Gastroesophageal sphincter (tissue), 4 donors: ENCODE data around the gene SGMS1. TPM values are rescaled to one million over a fixed set of nuclear protein-coding genes. Genes with fewer than 3 reads are reported as not detected.

Source experiments
- ATAC-seq: fragments of 150-250 bp; one replicate; pipeline ENCODE4 v1.9.1; 2016; ENCODE audit warnings: mild to moderate bottlenecking, moderate library complexity
- H3K27ac ChIP-seq, 4 donors: fragments of 200-600 bp; sonication (generic) in 3 of 4; 1 replicate in 3 of 4; 2 replicates in 1 of 4; pipeline ENCODE4 v1.5.1; 2016 to 2019
- H3K27me3 ChIP-seq: fragments of 200-600 bp; sonication (generic); one replicate; pipeline ENCODE4 v1.5.1; 2019
- H3K36me3 ChIP-seq, 2 donors: fragments of 200-600 bp; sonication (generic); one replicate each; pipeline ENCODE4 v1.5.1; 2019; ENCODE audit warnings: control low read depth in 1 of 2
- H3K4me1 ChIP-seq, 3 donors: fragments of 200-600 bp; sonication (generic); 1 replicate in 2 of 3; 2 replicates in 1 of 3; pipeline ENCODE4 v1.5.1; 2016 to 2019; ENCODE audit warnings: control low read depth in 2 of 3
- H3K4me3 ChIP-seq, 2 donors: fragments of 200-600 bp; sonication (generic); one replicate each; pipeline ENCODE4 v1.5.1; 2019; ENCODE audit warnings: mild to moderate bottlenecking in 1 of 2, moderate library complexity in 1 of 2
- H3K9me3 ChIP-seq, 3 donors: fragments of 200-600 bp; sonication (generic); one replicate each; pipeline ENCODE4 v1.5.1; 2017 to 2019; ENCODE audit warnings: control low read depth in 2 of 3
- CTCF ChIP-seq, 4 experiments: fragments of 200-600 bp in 2 of 4; fragments of 450-650 bp in 2 of 4; sonication (generic) in 1 of 4; IDR thresholded peaks; one replicate each; pipeline ENCODE4 v1.5.1; 2017 to 2019; ENCODE audit warnings: antibody characterized with exemption in 4 of 4, mild to moderate bottlenecking in 2 of 4, moderate library complexity in 2 of 4
- EP300 ChIP-seq: sonication (generic); formaldehyde crosslinking; IDR thresholded peaks from one replicate; pipeline ENCODE4 v1.6.1; 2017; ENCODE audit warnings: antibody characterized with exemption, mild to moderate bottlenecking
- POLR2A ChIP-seq, 2 donors: fragments of 450-650 bp; IDR thresholded peaks; one replicate each; pipeline ENCODE4 v1.6.1; 2017; ENCODE audit warnings: antibody characterized with exemption in 2 of 2, mild to moderate bottlenecking in 2 of 2, moderate library complexity in 1 of 2
- POLR2AphosphoS5 ChIP-seq: sonication (generic); formaldehyde crosslinking; IDR thresholded peaks from one replicate; pipeline ENCODE4 v1.6.1; 2017; ENCODE audit warnings: antibody characterized with exemption
- WGBS, 2 donors: methylation state at CpG; one replicate each; pipeline ENCODE4 v1.1.5; 2018; ENCODE audit warnings: low coverage in 1 of 2; 5-methylcytosine and 5-hydroxymethylcytosine counted together
- total RNA-seq, 4 donors: library from RNA; depleted of rRNA; stranded (reverse); fragments of >200 nt; gene quantifications; one replicate each; pipeline ENCODE4 v1.1.0, GENCODE V29; 2016

The SGMS1 gene
- total RNA-seq, 4 donors from 2014 or later = 57.7 to 116 (median 66.1) TPM

GRCh38 chr10:50326172-50326555 lies 297.6 kb downstream of the SGMS1 start:
- Histone ChIP-seq H3K36me3 (no peaks in the 10 kb centered on the region), H3K4me1 (peaks cover 18 to 56% (median 20%) of the 10 kb centered on the region in 3 donors), H3K9me3 (no peaks in the 10 kb centered on the region), H3K27ac (peak overlapping the region; percentile 14 to 73 (median 58)), H3K4me3 (no peak overlapping the region), H3K27me3 (no peaks in the 10 kb centered on the region)
- TF ChIP-seq POLR2AphosphoS5 = no peak
- no peak for TF ChIP-seq POLR2A (IDR thresholded peaks at IDR 0.05)
- TF ChIP-seq EP300 = no peak
- no peak for TF ChIP-seq CTCF (IDR thresholded peaks at IDR 0.05)
- no peak for ATAC-seq

- Histone ChIP-seq H3K27me3 (no peaks in the 10 kb centered on the region), H3K4me3 (no peak overlapping the region), H3K36me3 (no peaks in the 10 kb centered on the region), H3K4me1 (peaks cover 18 to 56% (median 20%) of the 10 kb centered on the region in 3 donors), H3K27ac (peak overlapping the region; percentile 14 to 73 (median 61)), H3K9me3 (no peaks in the 10 kb centered on the region)
- TF ChIP-seq POLR2A (IDR thresholded peaks at IDR 0.05) (no peak), EP300 (no peak), CTCF (IDR thresholded peaks at IDR 0.05) (no peak), POLR2AphosphoS5 (peak; percentile 81)
- WGBS, 2 donors = 19 to 46% methylated on average over 4 to 5 of the region's 6 CpGs
- ATAC-seq = peak; percentile 86
Observed at GRCh38 chr10:50325449-50326171, 298.1 kb downstream of the SGMS1 start.

GRCh38 chr10:50324680-50325393 lies 298.9 kb downstream of the SGMS1 start:
- no peak for ATAC-seq
- H3K27ac ChIP-seq = peak overlapping the region; percentile 39 to 73 (median 61)
- peaks cover 18 to 54% (median 20%) of the 10 kb centered on the region in 3 donors for H3K4me1 ChIP-seq
- H3K9me3 ChIP-seq = no peaks in the 10 kb centered on the region
- TF ChIP-seq POLR2A (IDR thresholded peaks at IDR 0.05) (no peak), EP300 (no peak), POLR2AphosphoS5 (no peak), CTCF (IDR thresholded peaks at IDR 0.05) (no peak)
- no peaks in the 10 kb centered on the region for H3K36me3 ChIP-seq
- WGBS, 2 donors = 75 to 97% methylated on average over 4 of the region's 4 CpGs
- H3K4me3 ChIP-seq = no peak overlapping the region
- no peaks in the 10 kb centered on the region for H3K27me3 ChIP-seq

GRCh38 chr10:50324046-50324445 lies 299.7 kb downstream of the SGMS1 start:
- Histone ChIP-seq H3K27me3 (no peaks in the 10 kb centered on the region), H3K36me3 (no peaks in the 10 kb centered on the region), H3K4me1 (peaks cover 18 to 46% (median 20%) of the 10 kb centered on the region in 3 donors), H3K9me3 (no peaks in the 10 kb centered on the region), H3K27ac (no peak overlapping the region), H3K4me3 (no peak overlapping the region)
- no peak for ATAC-seq
- TF ChIP-seq POLR2AphosphoS5 = no peak
- no peak for TF ChIP-seq POLR2A (IDR thresholded peaks at IDR 0.05)
- no peak for TF ChIP-seq EP300
- TF ChIP-seq CTCF (IDR thresholded peaks at IDR 0.05) = no peak
- 95 to 100% methylated on average over 2 of the region's 2 CpGs for WGBS, 2 donors
